AG08396 (cell line): ENCODE data around the gene CACNA1B.
A peak's percentile ranks its signal among the peaks of the same experiment; 100 is the strongest.
"Not testable (repeated sequence)": the region's sequence is repeated elsewhere in the genome, so short reads cannot be mapped to it uniquely, and the experiment has no call there.

ENCODE experiments used
- DNase-seq: peaks from one replicate; pipeline ENCODE4 v3.0.0; 2012; ENCODE audit warnings: low spot score, mixed read lengths

Gene CACNA1B

GRCh38 chr9:137877506-137878122 is at the start of gene CACNA1B:
TSS of gene CACNA1B (plus strand) at chr9:137877782. CDS start at chr9:137877934, 152 bp downstream.
- DNase-seq: not testable (repeated sequence)

GRCh38 chr9:137827908-137828526 is 49.6 kb upstream of the CACNA1B start:
- DNase-seq: no peak

- DNase-seq: peak; percentile 63
Observed at GRCh38 chr9:137828527-137829259, 48.9 kb upstream of the CACNA1B start.

GRCh38 chr9:137829260-137829996 is 48.2 kb upstream of the CACNA1B start:
- DNase-seq: no peak

GRCh38 chr9:137832191-137832700 is 45.3 kb upstream of the CACNA1B start:
- no peak for DNase-seq

GRCh38 chr9:137832830-137833590 is 44.6 kb upstream of the CACNA1B start:
- DNase-seq: no peak

GRCh38 chr9:137833721-137834613 is 43.6 kb upstream of the CACNA1B start:
- DNase-seq: no peak

- no peak for DNase-seq
Observed at GRCh38 chr9:137834846-137835546, 42.6 kb upstream of the CACNA1B start.

- DNase-seq: no peak
Observed at GRCh38 chr9:137836151-137836830, 41.3 kb upstream of the CACNA1B start.

- no peak for DNase-seq
Observed at GRCh38 chr9:137836831-137837241, 40.7 kb upstream of the CACNA1B start.

GRCh38 chr9:137837345-137838278 is 40.0 kb upstream of the CACNA1B start:
- no peak for DNase-seq

- DNase-seq: no peak
Observed at GRCh38 chr9:137838576-137838975, 39.0 kb upstream of the CACNA1B start.

- DNase-seq: no peak
Observed at GRCh38 chr9:137843355-137843754, 34.2 kb upstream of the CACNA1B start.

GRCh38 chr9:137851516-137852267 is 25.9 kb upstream of the CACNA1B start:
- no peak for DNase-seq

GRCh38 chr9:137853392-137853995 is 24.1 kb upstream of the CACNA1B start:
- DNase-seq: no peak

GRCh38 chr9:137860361-137860760 is 17.2 kb upstream of the CACNA1B start:
- DNase-seq: no peak

- DNase-seq: no peak
Observed at GRCh38 chr9:137865581-137866145, 11.9 kb upstream of the CACNA1B start.
